ENCODE data around the gene RBM22.

RBM22 gene

DNA sequence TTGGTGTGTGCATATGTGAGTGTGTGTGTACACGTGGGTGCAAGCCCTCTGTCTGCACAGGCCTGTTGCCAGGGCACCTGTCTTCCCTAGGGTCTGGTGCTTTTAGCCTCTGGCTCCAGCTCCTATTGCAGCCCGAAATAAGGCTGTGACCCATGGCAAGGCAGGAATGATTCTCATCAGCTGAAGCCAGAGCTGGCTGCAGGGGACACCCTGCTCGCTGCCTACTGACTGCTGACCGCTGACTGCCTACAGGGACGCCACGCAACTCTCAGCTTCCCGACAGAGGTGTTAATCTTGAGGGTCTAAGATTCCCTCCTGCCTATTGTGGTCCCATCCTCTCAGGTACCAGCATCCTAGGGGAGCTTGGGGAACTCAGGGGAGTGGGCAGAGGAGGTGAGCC lies 39.8 kb downstream of the RBM22 start, which contains the start of gene MYOZ3:
Gene MYOZ3, plus strand, starts transcription at position 166 of the 400 bp plus-strand sequence. CDS start 1,691 bp downstream, outside the sequence.
- DNase-seq (ENCODE audit: low read depth, low spot score): no peak
- no CpG with 5 or more reads among the region's 7 CpGs for WGBS (ENCODE audit: insufficient coverage, insufficient read length)
- Histone ChIP-seq H3K36me3 (ENCODE audit: control insufficient read depth, insufficient read depth, low read length) (no peaks in the 10 kb centered on the region), H3K27ac (ENCODE audit: low read length) (no peak within 1 kb of the TSS), H3K4me1 (ENCODE audit: control insufficient read depth, insufficient read depth, low read length) (peaks cover 5% of the 10 kb centered on the region), H3K9me3 (ENCODE audit: control insufficient read depth, insufficient read depth, low read length) (no peaks in the 10 kb centered on the region), H3K27me3 (ENCODE audit: control insufficient read depth, insufficient read depth, low read length) (no peaks in the 10 kb centered on the region), H3K4me3 (ENCODE audit: low read length) (no peak within 1 kb of the TSS)

DNA sequence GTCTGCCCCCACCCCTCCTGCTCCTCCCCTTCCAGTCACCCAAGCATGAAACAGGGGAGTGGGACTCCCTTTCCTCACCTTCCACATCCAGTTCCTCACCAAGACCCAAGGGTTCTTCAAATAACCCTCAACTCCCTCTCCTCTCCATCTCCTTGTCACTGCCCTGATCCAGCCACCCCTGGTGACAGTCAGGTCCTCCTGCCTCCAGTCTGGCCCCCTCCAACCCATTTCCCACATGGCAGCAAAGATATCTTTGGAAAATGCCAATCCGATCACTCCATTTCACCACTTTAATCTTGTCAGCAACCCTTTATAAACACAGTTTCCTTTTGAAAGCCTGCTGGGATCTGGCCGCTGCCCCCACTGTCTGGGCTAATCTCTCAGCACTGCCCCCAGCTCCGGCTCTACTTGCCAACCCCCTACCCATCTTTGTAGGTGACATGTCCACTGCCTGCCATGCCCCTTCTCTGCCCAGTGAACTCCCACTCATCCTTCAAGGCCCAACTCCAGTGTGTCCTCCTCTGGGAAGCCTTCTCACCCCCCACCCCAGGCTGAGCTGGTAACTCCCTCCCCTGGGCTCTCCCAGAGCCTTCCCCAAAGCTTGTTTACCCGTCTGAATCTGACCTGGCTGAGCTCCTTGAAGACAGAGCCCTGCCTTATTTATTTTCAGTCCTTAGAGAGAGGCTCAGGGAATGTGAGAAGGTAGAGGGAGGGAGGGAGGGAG lies 40.6 kb downstream of the RBM22 start:
- no peaks in the 10 kb centered on the region for H3K27me3 ChIP-seq (ENCODE audit: control insufficient read depth, insufficient read depth, low read length)
- WGBS (ENCODE audit: insufficient coverage, insufficient read length): no CpG with 5 or more reads among the region's 4 CpGs
- H3K27ac ChIP-seq (ENCODE audit: low read length): no peak overlapping the region
- H3K36me3 ChIP-seq (ENCODE audit: control insufficient read depth, insufficient read depth, low read length): no peaks in the 10 kb centered on the region
- H3K4me1 ChIP-seq (ENCODE audit: control insufficient read depth, insufficient read depth, low read length): peaks cover 5% of the 10 kb centered on the region
- no peaks in the 10 kb centered on the region for H3K9me3 ChIP-seq (ENCODE audit: control insufficient read depth, insufficient read depth, low read length)
- no peak for DNase-seq (ENCODE audit: low read depth, low spot score)
- no peak overlapping the region for H3K4me3 ChIP-seq (ENCODE audit: low read length)

DNA sequence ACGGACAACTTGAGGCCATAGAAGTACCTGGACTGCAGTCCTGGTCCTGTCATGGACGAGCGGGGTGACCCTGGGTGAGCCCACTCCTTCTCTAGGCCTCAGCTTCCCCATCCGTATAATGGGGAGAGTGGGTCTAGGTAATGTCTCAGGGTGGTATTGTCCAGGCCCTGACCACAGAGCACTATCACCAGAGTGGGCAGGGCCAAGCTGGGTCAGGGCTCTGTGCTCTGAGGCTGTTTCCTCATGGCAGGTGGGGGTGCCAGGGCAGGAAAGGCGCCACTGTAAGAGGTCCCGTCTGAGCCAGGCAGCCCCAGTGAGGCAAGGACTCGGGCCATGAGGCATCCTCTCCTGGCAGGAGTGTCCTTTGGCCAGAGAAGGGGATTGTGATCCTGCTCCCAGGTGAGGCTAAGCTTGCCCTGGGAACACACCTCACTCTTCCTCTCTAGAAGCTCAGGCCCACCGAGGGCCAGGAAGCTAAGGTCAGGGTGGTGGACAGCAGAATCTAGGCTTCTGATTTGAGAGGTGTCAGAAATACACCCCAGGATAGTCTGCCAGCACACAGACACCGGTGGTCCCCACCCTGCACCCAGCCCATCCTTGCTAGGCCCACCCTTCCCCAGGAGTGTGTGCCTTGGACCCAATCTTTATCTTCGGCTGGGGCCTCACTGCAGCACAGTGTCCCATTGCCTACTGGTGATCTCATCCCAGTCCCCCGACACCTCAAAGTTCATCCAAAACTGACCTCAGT lies 41.3 kb downstream of the RBM22 start:
- H3K4me3 ChIP-seq (ENCODE audit: low read length): no peak overlapping the region
- no CpG with 5 or more reads among the region's 11 CpGs for WGBS (ENCODE audit: insufficient coverage, insufficient read length)

DNA sequence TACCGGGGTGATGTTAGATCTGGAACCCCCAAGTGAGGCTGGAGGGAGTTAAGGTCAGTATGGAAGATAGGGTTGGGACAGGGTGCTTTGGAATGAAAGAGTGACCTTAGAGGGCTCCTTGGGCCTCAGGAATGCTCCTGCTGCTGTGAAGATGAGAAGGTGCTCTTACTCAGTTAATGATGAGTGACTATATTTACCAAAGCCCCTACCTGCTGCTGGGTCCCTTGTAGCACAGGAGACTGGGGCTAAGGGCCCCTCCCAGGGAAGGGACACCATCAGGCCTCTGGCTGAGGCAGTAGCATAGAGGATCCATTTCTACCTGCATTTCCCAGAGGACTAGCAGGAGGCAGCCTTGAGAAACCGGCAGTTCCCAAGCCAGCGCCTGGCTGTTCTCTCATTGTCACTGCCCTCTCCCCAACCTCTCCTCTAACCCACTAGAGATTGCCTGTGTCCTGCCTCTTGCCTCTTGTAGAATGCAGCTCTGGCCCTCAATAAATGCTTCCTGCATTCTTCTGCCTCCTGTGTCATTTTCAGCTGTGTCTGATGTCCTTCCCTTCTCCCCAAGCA lies 42.1 kb downstream of the RBM22 start:
- Histone ChIP-seq H3K4me3 (ENCODE audit: low read length) (no peak overlapping the region), H3K27me3 (ENCODE audit: control insufficient read depth, insufficient read depth, low read length) (no peaks in the 10 kb centered on the region), H3K4me1 (ENCODE audit: control insufficient read depth, insufficient read depth, low read length) (peaks cover 5% of the 10 kb centered on the region), H3K36me3 (ENCODE audit: control insufficient read depth, insufficient read depth, low read length) (no peaks in the 10 kb centered on the region), H3K9me3 (ENCODE audit: control insufficient read depth, insufficient read depth, low read length) (no peaks in the 10 kb centered on the region), H3K27ac (ENCODE audit: low read length) (no peak overlapping the region)
- no peak for DNase-seq (ENCODE audit: low read depth, low spot score)
- no CpG with 5 or more reads among the region's 3 CpGs for WGBS (ENCODE audit: insufficient coverage, insufficient read length)

More for the DNA sequence above, 41.3 kb downstream of the RBM22 start:
- DNase-seq (ENCODE audit: low read depth, low spot score): no peak
- Histone ChIP-seq H3K27me3 (ENCODE audit: control insufficient read depth, insufficient read depth, low read length) (no peaks in the 10 kb centered on the region), H3K9me3 (ENCODE audit: control insufficient read depth, insufficient read depth, low read length) (no peaks in the 10 kb centered on the region), H3K4me1 (ENCODE audit: control insufficient read depth, insufficient read depth, low read length) (peaks cover 5% of the 10 kb centered on the region), H3K27ac (ENCODE audit: low read length) (no peak overlapping the region), H3K36me3 (ENCODE audit: control insufficient read depth, insufficient read depth, low read length) (no peaks in the 10 kb centered on the region)

- no peaks in the 10 kb centered on the region for H3K9me3 ChIP-seq (ENCODE audit: control insufficient read depth, insufficient read depth, low read length)
- H3K36me3 ChIP-seq (ENCODE audit: control insufficient read depth, insufficient read depth, low read length): no peaks in the 10 kb centered on the region
- H3K4me3 ChIP-seq (ENCODE audit: low read length): no peak overlapping the region
- DNase-seq (ENCODE audit: low read depth, low spot score): no peak
- H3K27me3 ChIP-seq (ENCODE audit: control insufficient read depth, insufficient read depth, low read length): no peaks in the 10 kb centered on the region
- no CpG with 5 or more reads among the region's 4 CpGs for WGBS (ENCODE audit: insufficient coverage, insufficient read length)
- no peak overlapping the region for H3K27ac ChIP-seq (ENCODE audit: low read length)
- peaks cover 5% of the 10 kb centered on the region for H3K4me1 ChIP-seq (ENCODE audit: control insufficient read depth, insufficient read depth, low read length)
These were observed 42.7 kb downstream of the RBM22 start for GRCh38 chr5:150658121-150658520.

GRCh38 chr5:150656191-150657132 lies 44.4 kb downstream of the RBM22 start:
- DNase-seq (ENCODE audit: low read depth, low spot score): no peak
- H3K27ac ChIP-seq (ENCODE audit: low read length): no peak overlapping the region
- H3K27me3 ChIP-seq (ENCODE audit: control insufficient read depth, insufficient read depth, low read length): no peaks in the 10 kb centered on the region
- no CpG with 5 or more reads among the region's 99 CpGs for WGBS (ENCODE audit: insufficient coverage, insufficient read length)
- H3K36me3 ChIP-seq (ENCODE audit: control insufficient read depth, insufficient read depth, low read length): no peaks in the 10 kb centered on the region
- no peaks in the 10 kb centered on the region for H3K9me3 ChIP-seq (ENCODE audit: control insufficient read depth, insufficient read depth, low read length)
- peaks cover 5% of the 10 kb centered on the region for H3K4me1 ChIP-seq (ENCODE audit: control insufficient read depth, insufficient read depth, low read length)
- peak overlapping the region; percentile 64; the same call in 1 of the 2 replicates for H3K4me3 ChIP-seq (ENCODE audit: low read length)

GRCh38 chr5:150655221-150655620 lies 45.6 kb downstream of the RBM22 start:
- H3K4me1 ChIP-seq (ENCODE audit: control insufficient read depth, insufficient read depth, low read length): peaks cover 3% of the 10 kb centered on the region
- no CpG with 5 or more reads among the region's 3 CpGs for WGBS (ENCODE audit: insufficient coverage, insufficient read length)
- no peak for DNase-seq (ENCODE audit: low read depth, low spot score)
- no peaks in the 10 kb centered on the region for H3K27me3 ChIP-seq (ENCODE audit: control insufficient read depth, insufficient read depth, low read length)
- no peak overlapping the region for H3K27ac ChIP-seq (ENCODE audit: low read length)
- H3K36me3 ChIP-seq (ENCODE audit: control insufficient read depth, insufficient read depth, low read length): no peaks in the 10 kb centered on the region
- H3K9me3 ChIP-seq (ENCODE audit: control insufficient read depth, insufficient read depth, low read length): no peaks in the 10 kb centered on the region
- no peak overlapping the region for H3K4me3 ChIP-seq (ENCODE audit: low read length)

DNA sequence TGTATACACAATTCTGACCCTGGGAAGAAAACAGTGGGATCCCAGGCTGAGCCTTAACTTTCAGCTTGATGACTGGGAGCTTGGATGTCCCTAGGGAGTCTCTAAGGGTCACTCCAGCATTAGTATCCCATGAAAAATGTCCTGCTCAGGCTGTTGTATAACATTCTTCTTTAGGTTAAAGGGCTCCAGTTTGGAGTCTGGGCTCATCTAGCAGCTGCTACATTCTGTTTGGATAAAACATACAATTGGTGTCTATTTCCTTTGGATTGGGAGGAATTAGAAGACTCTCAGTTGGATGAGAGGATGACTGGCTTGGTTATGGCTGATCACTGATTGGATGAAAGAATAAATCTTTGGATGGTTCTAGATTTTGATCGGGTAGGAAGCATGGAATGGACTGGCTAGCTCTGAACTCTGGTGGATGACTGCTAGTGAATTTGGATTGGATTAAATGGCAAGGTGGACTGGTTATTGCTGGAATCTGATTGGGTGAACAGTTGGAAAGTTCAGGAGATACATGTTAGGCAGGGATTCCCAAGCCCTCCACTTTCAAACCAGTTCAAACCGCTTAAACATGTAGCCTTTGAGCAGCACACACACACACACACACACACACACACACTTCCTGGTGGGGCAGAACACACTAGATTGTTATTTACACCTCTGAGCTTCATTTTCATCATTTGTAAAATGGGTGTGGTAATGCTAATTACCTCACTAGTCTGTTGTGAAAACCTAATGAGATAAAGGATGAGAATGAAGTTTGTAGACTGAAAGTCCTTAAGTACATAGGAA lies 46.9 kb downstream of the RBM22 start:
- WGBS (ENCODE audit: insufficient coverage, insufficient read length): no CpG with 5 or more reads among the region's 2 CpGs
- Histone ChIP-seq H3K36me3 (ENCODE audit: control insufficient read depth, insufficient read depth, low read length) (no peaks in the 10 kb centered on the region), H3K27ac (ENCODE audit: low read length) (no peak overlapping the region), H3K4me3 (ENCODE audit: low read length) (no peak overlapping the region), H3K9me3 (ENCODE audit: control insufficient read depth, insufficient read depth, low read length) (no peaks in the 10 kb centered on the region), H3K4me1 (ENCODE audit: control insufficient read depth, insufficient read depth, low read length) (peaks cover 3% of the 10 kb centered on the region), H3K27me3 (ENCODE audit: control insufficient read depth, insufficient read depth, low read length) (no peaks in the 10 kb centered on the region)
- DNase-seq (ENCODE audit: low read depth, low spot score): no peak

- no peak overlapping the region for H3K27ac ChIP-seq (ENCODE audit: low read length)
- H3K4me1 ChIP-seq (ENCODE audit: control insufficient read depth, insufficient read depth, low read length): peaks cover 3% of the 10 kb centered on the region
- no peak overlapping the region for H3K4me3 ChIP-seq (ENCODE audit: low read length)
- no peak for DNase-seq (ENCODE audit: low read depth, low spot score)
- no peaks in the 10 kb centered on the region for H3K36me3 ChIP-seq (ENCODE audit: control insufficient read depth, insufficient read depth, low read length)
- H3K27me3 ChIP-seq (ENCODE audit: control insufficient read depth, insufficient read depth, low read length): no peaks in the 10 kb centered on the region
- no peaks in the 10 kb centered on the region for H3K9me3 ChIP-seq (ENCODE audit: control insufficient read depth, insufficient read depth, low read length)
- WGBS (ENCODE audit: insufficient coverage, insufficient read length): no CpG with 5 or more reads among the region's 5 CpGs
These were observed 47.6 kb downstream of the RBM22 start for GRCh38 chr5:150653145-150653761.

Data from iPS DF 6.9 (cell line).